Loucy (cell line): ENCODE measurements around the gene HERC3.

Source experiments
- CTCF ChIP-seq: fragments of 200-600 bp; sonication (generic); conservative IDR thresholded peaks from 2 replicates; pipeline ENCODE4 v1.5.1; 2014; ENCODE audit warnings: mild to moderate bottlenecking, antibody characterized with exemption, low read length
- EZH2phosphoT487 ChIP-seq: fragments of 200-600 bp; IDR thresholded peaks from 2 replicates; pipeline ENCODE4 v1.6.1; 2018; ENCODE audit warnings: antibody characterized with exemption, mild to moderate bottlenecking, moderate library complexity, borderline replicate concordance

- TF ChIP-seq EZH2phosphoT487 (no peak), CTCF (no peak)
These were observed 133.7 kb downstream of the HERC3 start for GRCh38 chr4:88725986-88726385.
